ENCODE data around the gene MXD3. TPM values are rescaled to one million over a fixed set of nuclear protein-coding genes. Genes with fewer than 3 reads are reported as not detected.

Gene MXD3
- total and polyA plus RNA-seq, 2 donors (not counting 1 experiment from before 2014, with no cell fraction given) = 1.8 to 6.6 TPM

GRCh38 chr5:177310757-177311391, 824 bp downstream of the MXD3 start:
- Histone ChIP-seq H3K79me2 (ENCODE audit: control insufficient read depth, insufficient read depth, low read length) (peaks cover 22% of the 10 kb centered on the region), H3K9me3 (ENCODE audit: control insufficient read depth, insufficient read depth, low read depth, low read length) (no peaks in the 10 kb centered on the region), H3K27ac (ENCODE audit: insufficient read depth, low read length) (no peak overlapping the region), H3K36me3 (ENCODE audit: control insufficient read depth, insufficient read depth, low read length) (peaks cover 16% of the 10 kb centered on the region), H3K9ac (ENCODE audit: insufficient read depth, low read length) (no peak overlapping the region), H2AFZ (ENCODE audit: low read length) (no peak overlapping the region), H3K4me2 (ENCODE audit: extremely low read depth, insufficient read depth, low read length) (peak overlapping the region; percentile 96), H3K27me3 (ENCODE audit: control insufficient read depth, insufficient read depth, low read length) (no peaks in the 10 kb centered on the region), H3K4me3 (replicated peaks in 1 of 4; ENCODE audit: control extremely low read depth in 1 of 4, insufficient read depth in 1 of 4, low read depth in 3 of 4, low read length in 4 of 4) (peak overlapping the region; percentile 20 to 68 (median 42)), H3K4me1 (ENCODE audit: control insufficient read depth, extremely low read depth, insufficient read depth, low read length) (peaks cover 14% of the 10 kb centered on the region), H4K20me1 (ENCODE audit: control insufficient read depth, extremely low read depth, insufficient read depth, low read length) (no peaks in the 10 kb centered on the region)
- no peak for TF ChIP-seq EZH2 (IDR thresholded peaks at IDR 0.05; ENCODE audit: low read length, missing control alignments)
- no peak for DNase-seq (ENCODE audit: low read depth in 2 of 2)

GRCh38 chr5:177310332-177310731, 1.4 kb downstream of the MXD3 start:
- Histone ChIP-seq H2AFZ (ENCODE audit: low read length) (no peak overlapping the region), H3K27ac (ENCODE audit: insufficient read depth, low read length) (no peak overlapping the region), H3K4me1 (ENCODE audit: control insufficient read depth, extremely low read depth, insufficient read depth, low read length) (peaks cover 14% of the 10 kb centered on the region), H3K4me3 (replicated peaks in 1 of 4; ENCODE audit: control extremely low read depth in 1 of 4, insufficient read depth in 1 of 4, low read depth in 3 of 4, low read length in 4 of 4) (peak overlapping the region in 3 of 4 experiments; percentile 20 to 68 (median 43)), H3K36me3 (ENCODE audit: control insufficient read depth, insufficient read depth, low read length) (peaks cover 20% of the 10 kb centered on the region), H3K9ac (ENCODE audit: insufficient read depth, low read length) (no peak overlapping the region), H3K27me3 (ENCODE audit: control insufficient read depth, insufficient read depth, low read length) (no peaks in the 10 kb centered on the region), H4K20me1 (ENCODE audit: control insufficient read depth, extremely low read depth, insufficient read depth, low read length) (no peaks in the 10 kb centered on the region), H3K4me2 (ENCODE audit: extremely low read depth, insufficient read depth, low read length) (peak overlapping the region; percentile 61), H3K9me3 (ENCODE audit: control insufficient read depth, insufficient read depth, low read depth, low read length) (no peaks in the 10 kb centered on the region), H3K79me2 (ENCODE audit: control insufficient read depth, insufficient read depth, low read length) (peaks cover 28% of the 10 kb centered on the region)
- no peak for TF ChIP-seq CTCF (conservative IDR thresholded peaks at IDR 0.05 in 1 of 2, IDR thresholded peaks at IDR 0.05 in 1 of 2; ENCODE audit: low read depth in 1 of 2, low read length in 2 of 2)
- TF ChIP-seq EZH2 (IDR thresholded peaks at IDR 0.05; ENCODE audit: low read length, missing control alignments) = no peak
- DNase-seq (ENCODE audit: low read depth in 2 of 2) = no peak

- H3K36me3 ChIP-seq (ENCODE audit: control insufficient read depth, insufficient read depth, low read length) = peaks cover 23% of the 10 kb centered on the region
- H3K4me2 ChIP-seq (ENCODE audit: extremely low read depth, insufficient read depth, low read length) = no peak overlapping the region
- H3K9me3 ChIP-seq (ENCODE audit: control insufficient read depth, insufficient read depth, low read depth, low read length) = no peaks in the 10 kb centered on the region
- H3K27ac ChIP-seq (ENCODE audit: insufficient read depth, low read length) = peak overlapping the region; percentile 17
- no peaks in the 10 kb centered on the region for H4K20me1 ChIP-seq (ENCODE audit: control insufficient read depth, extremely low read depth, insufficient read depth, low read length)
- no peak for TF ChIP-seq EZH2 (IDR thresholded peaks at IDR 0.05; ENCODE audit: low read length, missing control alignments)
- peak; percentile 69 to 88 for TF ChIP-seq CTCF (conservative IDR thresholded peaks at IDR 0.05 in 1 of 2, IDR thresholded peaks at IDR 0.05 in 1 of 2; ENCODE audit: low read depth in 1 of 2, low read length in 2 of 2)
- no peak overlapping the region for H2AFZ ChIP-seq (ENCODE audit: low read length)
- H3K4me1 ChIP-seq (ENCODE audit: control insufficient read depth, extremely low read depth, insufficient read depth, low read length) = peaks cover 17% of the 10 kb centered on the region
- no peaks in the 10 kb centered on the region for H3K27me3 ChIP-seq (ENCODE audit: control insufficient read depth, insufficient read depth, low read length)
- peak; percentile 58 to 83 for DNase-seq (ENCODE audit: low read depth in 2 of 2)
- no peak overlapping the region for H3K9ac ChIP-seq (ENCODE audit: insufficient read depth, low read length)
- peaks cover 34% of the 10 kb centered on the region for H3K79me2 ChIP-seq (ENCODE audit: control insufficient read depth, insufficient read depth, low read length)
- H3K4me3 ChIP-seq (replicated peaks in 1 of 4; ENCODE audit: control extremely low read depth in 1 of 4, insufficient read depth in 1 of 4, low read depth in 3 of 4, low read length in 4 of 4) = no peak overlapping the region
These were observed 2.1 kb downstream of the MXD3 start for GRCh38 chr5:177309351-177310191.
